IPS DF 6.9 (cell line): ENCODE measurements around the gene ST3GAL6.

ENCODE experiments used
- DNase-seq: peaks from one replicate; pipeline ENCODE4 v3.0.0-alpha.2; 2013; ENCODE audit warnings: low read depth, low spot score
- H3K27ac ChIP-seq: one replicate; pipeline ENCODE4 v1.5.1; 2013; ENCODE audit warnings: low read length, control low read depth
- H3K27me3 ChIP-seq: 2 replicates; pipeline ENCODE4 v1.6.1; 2013; ENCODE audit warnings: mild to moderate bottlenecking, low read length; ENCODE audit not compliant: control insufficient read depth, insufficient read depth
- H3K36me3 ChIP-seq: 2 replicates; pipeline ENCODE4 v1.6.1; 2013; ENCODE audit warnings: low read length; ENCODE audit not compliant: control insufficient read depth, insufficient read depth
- H3K4me1 ChIP-seq: 2 replicates; pipeline ENCODE4 v1.6.1; 2013; ENCODE audit warnings: low read length; ENCODE audit not compliant: control insufficient read depth, insufficient read depth
- H3K4me3 ChIP-seq: 2 replicates; pipeline ENCODE4 v1.5.1; 2013; ENCODE audit warnings: mild to moderate bottlenecking, low read length
- H3K9me3 ChIP-seq: 2 replicates; pipeline ENCODE4 v1.6.1; 2013; ENCODE audit warnings: low read length, inconsistent platforms; ENCODE audit not compliant: control insufficient read depth, insufficient read depth
- WGBS: extraction: QIAGEN DNeasy Blood & Tissue Kit; methylation state at CpG from one replicate; pipeline ENCODE4 v1.1.7; 2013; ENCODE audit warnings: mixed read lengths, missing lambda C conversion rate; ENCODE audit not compliant: insufficient read length, insufficient coverage; 5-methylcytosine and 5-hydroxymethylcytosine counted together

The ST3GAL6 gene

DNA sequence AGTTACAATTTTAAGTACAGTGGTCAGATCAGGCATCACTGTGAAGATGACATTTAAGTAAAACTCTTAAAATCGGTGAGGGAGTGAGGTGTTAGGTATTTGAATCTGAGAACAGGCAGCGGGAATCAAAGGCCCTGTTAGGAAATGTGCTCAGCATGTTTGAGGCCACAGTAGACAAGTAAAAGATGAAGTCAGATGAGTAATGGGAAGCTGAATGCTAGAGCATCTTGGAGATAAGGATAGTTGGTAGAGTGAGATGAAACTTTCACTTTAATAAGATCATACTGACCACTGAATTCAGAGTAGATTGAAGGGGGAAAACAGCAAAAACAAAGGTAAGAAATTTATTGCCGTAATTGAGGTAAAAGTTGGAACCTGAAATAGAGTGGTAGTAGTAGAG is 76.7 kb downstream of the ST3GAL6 start:
- WGBS, result no CpG with 5 or more reads among the region's 3 CpGs
- no peaks in the 10 kb centered on the region for H3K4me1 ChIP-seq
- H3K27ac ChIP-seq, result no peak overlapping the region

DNA sequence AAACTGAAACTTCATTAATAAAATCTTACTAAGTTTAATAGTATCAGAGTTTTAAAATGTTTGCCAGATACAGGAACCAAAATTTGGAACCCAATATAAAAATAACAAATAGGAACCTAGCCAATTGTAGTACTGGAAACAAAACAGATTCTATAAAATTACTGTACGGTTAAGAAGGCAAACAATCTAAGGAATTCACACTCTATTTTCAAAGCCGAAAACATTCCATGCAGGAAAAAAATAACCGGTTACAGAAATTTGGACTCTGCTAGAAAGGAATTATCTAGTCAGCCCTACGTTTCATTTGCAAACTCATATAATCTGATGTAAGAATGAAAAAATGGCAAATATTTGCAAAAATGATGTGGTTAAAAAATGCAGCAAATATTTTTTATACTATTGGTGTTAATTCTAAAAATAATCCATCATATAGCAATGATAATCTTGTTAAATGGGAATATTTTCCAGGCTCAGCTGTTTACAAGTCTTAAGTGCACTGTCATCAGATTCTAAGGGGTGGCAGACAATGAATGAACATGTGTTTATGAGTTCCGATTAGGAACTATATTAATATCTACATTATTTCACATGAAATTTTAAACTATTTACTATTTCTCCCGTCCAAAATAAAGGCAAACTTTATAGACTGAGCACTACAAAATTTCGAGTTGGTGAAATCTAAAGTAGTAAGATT is 80.3 kb downstream of the ST3GAL6 start:
- H3K9me3 ChIP-seq, result no peaks in the 10 kb centered on the region
- H3K27me3 ChIP-seq, result no peaks in the 10 kb centered on the region
- no peaks in the 10 kb centered on the region for H3K36me3 ChIP-seq
- H3K27ac ChIP-seq, result no peak overlapping the region
- no peak for DNase-seq
- 100% methylated on average over 2 of the region's 7 CpGs for WGBS
- no peak overlapping the region for H3K4me3 ChIP-seq
- no peaks in the 10 kb centered on the region for H3K4me1 ChIP-seq

More for the DNA sequence above, 76.7 kb downstream of the ST3GAL6 start:
- Histone ChIP-seq H3K4me3 (no peak overlapping the region), H3K9me3 (no peaks in the 10 kb centered on the region), H3K36me3 (no peaks in the 10 kb centered on the region), H3K27me3 (no peaks in the 10 kb centered on the region)
- no peak for DNase-seq
